Natural killer cell treated with Interleukin-12 subunit alpha and Interleukin-12 subunit beta and Interleukin-15 and Interleukin-18, amount 100 ng/mL, for 72 hours (primary cell): ENCODE data around the gene LRP1B. TPM values are rescaled to one million over a fixed set of nuclear protein-coding genes. Genes with fewer than 3 reads are reported as not detected.
"Not testable (repeated sequence)": the region's sequence is repeated elsewhere in the genome, so short reads cannot be mapped to it uniquely, and the experiment has no call there.

Source experiments
- ATAC-seq, 2 donors: fragments of 150-1000 bp; cut with Tn5 transposase in 1 of 2; sonication (Bioruptor Pico), chemical (Tn5 transposase) in 1 of 2; 2 replicates each; pipeline ENCODE4 v1.10.0; 2021
- DNase-seq: peaks from one replicate; pipeline ENCODE4 v3.0.0; 2022; ENCODE audit warnings: low spot score
- H3K27ac Mint-ChIP-seq, 2 donors: 1 replicate in 1 of 2; 2 replicates in 1 of 2; pipeline ENCODE4 v1.8.0; 2022; ENCODE audit warnings: mixed read lengths in 2 of 2, mild to moderate bottlenecking in 1 of 2, moderate library complexity in 1 of 2
- H3K27me3 Mint-ChIP-seq, 2 donors: 1 replicate in 1 of 2; 2 replicates in 1 of 2; pipeline ENCODE4 v1.8.0; 2022; ENCODE audit warnings: mixed read lengths in 2 of 2
- H3K36me3 Mint-ChIP-seq: one replicate; pipeline ENCODE4 v1.8.0; 2022; ENCODE audit warnings: mixed read lengths
- H3K4me1 Mint-ChIP-seq, 2 donors: 1 replicate in 1 of 2; 2 replicates in 1 of 2; pipeline ENCODE4 v1.8.0; 2022; ENCODE audit warnings: low read depth in 2 of 2, mixed read lengths in 2 of 2, mild to moderate bottlenecking in 1 of 2
- H3K4me3 Mint-ChIP-seq: one replicate; pipeline ENCODE4 v1.8.0; 2022; ENCODE audit warnings: mixed read lengths
- H3K9me3 Mint-ChIP-seq: 2 replicates; pipeline ENCODE4 v1.8.0; 2022; ENCODE audit warnings: mixed read lengths
- total RNA-seq, 2 donors: library from RNA; stranded (reverse); gene quantifications; one replicate each; pipeline ENCODE4 v1.2.3, GENCODE V29; 2022

The LRP1B gene
- total RNA-seq, 2 donors from 2014 or later: not detected

- ATAC-seq: no peak
- H3K4me1 Mint-ChIP-seq: no peaks in the 10 kb centered on the region
- H3K27ac Mint-ChIP-seq: no peak overlapping the region
- no peaks in the 10 kb centered on the region for H3K36me3 Mint-ChIP-seq
- no peaks in the 10 kb centered on the region for H3K27me3 Mint-ChIP-seq
- no peak for DNase-seq
- no peak overlapping the region for H3K4me3 Mint-ChIP-seq
- H3K9me3 Mint-ChIP-seq: peaks cover 8% of the 10 kb centered on the region
Measured at GRCh38 chr2:140491876-140492275, 1638.9 kb downstream of the LRP1B start.

- no peak overlapping the region for H3K4me3 Mint-ChIP-seq
- no peak for ATAC-seq
- peaks cover 4% of the 10 kb centered on the region for H3K9me3 Mint-ChIP-seq
- DNase-seq: no peak
- no peaks in the 10 kb centered on the region for H3K4me1 Mint-ChIP-seq
- no peak overlapping the region for H3K27ac Mint-ChIP-seq
- no peaks in the 10 kb centered on the region for H3K27me3 Mint-ChIP-seq
- no peaks in the 10 kb centered on the region for H3K36me3 Mint-ChIP-seq
Measured at GRCh38 chr2:140489193-140489592, 1641.6 kb downstream of the LRP1B start.

DNA sequence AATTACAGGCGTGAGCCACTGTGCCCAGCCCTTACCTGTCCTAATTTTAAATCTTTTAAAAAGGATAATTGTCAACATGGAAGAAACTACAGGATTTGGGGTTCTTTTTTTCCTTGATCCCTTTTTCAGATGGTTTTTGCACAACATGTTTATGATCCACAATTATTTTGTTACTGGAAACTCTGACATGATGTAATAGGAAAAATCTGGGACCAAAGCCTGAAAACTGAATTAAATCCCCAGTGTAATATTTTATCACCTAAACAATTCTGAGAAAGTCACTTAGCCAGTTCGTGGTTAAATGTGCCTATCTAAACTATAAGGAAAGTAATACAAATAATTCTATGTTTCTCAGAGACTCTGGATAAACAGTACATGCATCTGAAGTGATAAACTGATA is 1649.7 kb downstream of the LRP1B start:
- no peak for ATAC-seq
- peaks cover 5% of the 10 kb centered on the region for H3K9me3 Mint-ChIP-seq

GRCh38 chr2:140473851-140474250 is 1657.0 kb downstream of the LRP1B start:
- Mint-ChIP-seq H3K4me1 (no peaks in the 10 kb centered on the region), H3K4me3 (no peak overlapping the region), H3K9me3 (peaks cover 3% of the 10 kb centered on the region), H3K27ac (no peak overlapping the region), H3K36me3 (no peaks in the 10 kb centered on the region), H3K27me3 (no peaks in the 10 kb centered on the region)
- no peak for ATAC-seq
- DNase-seq: no peak

More for the DNA sequence above, 1649.7 kb downstream of the LRP1B start:
- Mint-ChIP-seq H3K36me3 (peaks cover 6% of the 10 kb centered on the region), H3K4me3 (no peak overlapping the region), H3K27ac (no peak overlapping the region), H3K4me1 (no peaks in the 10 kb centered on the region), H3K27me3 (no peaks in the 10 kb centered on the region)
- no peak for DNase-seq

DNA sequence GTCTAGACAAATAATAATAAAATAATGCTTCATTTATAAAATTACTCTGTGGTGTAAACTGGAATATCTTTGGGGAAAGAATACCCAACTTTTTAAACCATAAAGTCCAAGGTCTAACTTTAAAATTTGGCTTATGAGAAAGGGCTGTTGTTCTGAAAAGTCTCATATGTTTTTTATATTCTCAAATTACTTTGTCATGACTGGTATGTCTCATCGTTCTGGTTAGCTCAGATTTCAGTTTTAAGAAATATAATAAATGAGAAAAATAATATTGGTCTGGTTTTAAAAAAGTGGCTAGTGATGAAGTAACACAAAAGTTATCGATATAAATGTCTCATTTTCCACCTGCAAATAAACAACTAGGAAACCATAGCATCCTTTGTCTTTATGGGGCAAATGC is 1658.1 kb downstream of the LRP1B start:
- no peaks in the 10 kb centered on the region for H3K36me3 Mint-ChIP-seq
- no peak for DNase-seq
- no peak for ATAC-seq
- no peak overlapping the region for H3K27ac Mint-ChIP-seq
- H3K27me3 Mint-ChIP-seq: no peaks in the 10 kb centered on the region
- no peak overlapping the region for H3K4me3 Mint-ChIP-seq
- H3K4me1 Mint-ChIP-seq: no peaks in the 10 kb centered on the region
- H3K9me3 Mint-ChIP-seq: peaks cover 7% of the 10 kb centered on the region

- no peak overlapping the region for H3K27ac Mint-ChIP-seq
- peaks cover 11% of the 10 kb centered on the region for H3K9me3 Mint-ChIP-seq
- H3K4me3 Mint-ChIP-seq: no peak overlapping the region
- no peak for DNase-seq
- H3K27me3 Mint-ChIP-seq: no peaks in the 10 kb centered on the region
- ATAC-seq: no peak
- H3K4me1 Mint-ChIP-seq: no peaks in the 10 kb centered on the region
- peaks cover 4% of the 10 kb centered on the region for H3K36me3 Mint-ChIP-seq
Measured at GRCh38 chr2:140465301-140465700, 1665.5 kb downstream of the LRP1B start.

DNA sequence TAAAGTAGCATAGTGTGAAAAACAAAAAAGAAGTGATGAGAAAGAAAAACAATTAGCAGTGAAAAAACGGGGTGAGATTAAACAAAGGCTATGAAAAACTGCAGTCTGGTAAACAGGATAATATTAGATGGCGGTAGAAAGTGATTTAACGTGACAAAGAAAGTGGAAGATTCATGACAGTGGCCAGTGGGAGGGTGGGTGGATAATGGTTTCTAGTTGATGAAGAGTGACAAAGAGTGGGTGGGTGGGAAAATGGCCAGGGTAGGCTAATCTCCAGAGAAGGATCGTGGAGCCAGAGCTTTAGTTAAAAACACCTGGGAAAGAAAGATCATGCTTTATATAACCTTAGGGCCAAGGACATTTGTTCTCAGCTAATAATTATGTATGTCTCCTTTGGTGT is 1667.8 kb downstream of the LRP1B start:
- H3K4me3 Mint-ChIP-seq: no peak overlapping the region
- no peaks in the 10 kb centered on the region for H3K4me1 Mint-ChIP-seq
- no peak for ATAC-seq
- no peaks in the 10 kb centered on the region for H3K27me3 Mint-ChIP-seq
- DNase-seq: no peak
- peaks cover 4% of the 10 kb centered on the region for H3K36me3 Mint-ChIP-seq
- peaks cover 8% of the 10 kb centered on the region for H3K9me3 Mint-ChIP-seq
- H3K27ac Mint-ChIP-seq: no peak overlapping the region

DNA sequence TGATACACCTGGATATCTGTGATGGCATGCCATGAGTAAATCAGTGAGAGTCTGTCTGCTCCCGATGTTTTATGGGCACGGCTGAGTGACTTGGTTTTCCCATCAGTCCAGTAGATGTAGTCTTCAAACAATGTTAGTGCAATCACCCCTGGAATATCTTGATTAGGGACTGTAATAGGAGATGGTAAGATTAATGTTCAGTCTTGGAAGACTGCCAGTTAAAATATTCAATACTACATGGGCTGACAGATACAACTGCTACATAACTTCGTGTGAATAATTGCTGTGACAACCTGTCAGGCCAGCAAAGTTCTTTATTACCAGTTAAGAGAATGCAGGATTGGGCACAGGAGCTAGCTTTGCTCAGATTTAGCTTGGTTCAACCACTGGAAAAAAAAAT is 1673.3 kb downstream of the LRP1B start:
- Mint-ChIP-seq H3K4me1 (no peaks in the 10 kb centered on the region), H3K27ac (no peak overlapping the region)

GRCh38 chr2:140455315-140455714 is 1675.5 kb downstream of the LRP1B start:
- ATAC-seq: no peak
- no peak overlapping the region for H3K27ac Mint-ChIP-seq

More for the DNA sequence above, 1673.3 kb downstream of the LRP1B start:
- Mint-ChIP-seq H3K27me3 (no peaks in the 10 kb centered on the region), H3K9me3 (peaks cover 3% of the 10 kb centered on the region), H3K4me3 (no peak overlapping the region), H3K36me3 (no peaks in the 10 kb centered on the region)
- DNase-seq: no peak
- no peak for ATAC-seq

GRCh38 chr2:140454717-140455116 is 1676.1 kb downstream of the LRP1B start:
- no peak for ATAC-seq

More at GRCh38 chr2:140455315-140455714, 1675.5 kb downstream of the LRP1B start:
- H3K4me1 Mint-ChIP-seq: no peaks in the 10 kb centered on the region
- no peak for DNase-seq
- no peaks in the 10 kb centered on the region for H3K27me3 Mint-ChIP-seq
- H3K36me3 Mint-ChIP-seq: no peaks in the 10 kb centered on the region
- peaks cover 3% of the 10 kb centered on the region for H3K9me3 Mint-ChIP-seq
- H3K4me3 Mint-ChIP-seq: no peak overlapping the region

DNA sequence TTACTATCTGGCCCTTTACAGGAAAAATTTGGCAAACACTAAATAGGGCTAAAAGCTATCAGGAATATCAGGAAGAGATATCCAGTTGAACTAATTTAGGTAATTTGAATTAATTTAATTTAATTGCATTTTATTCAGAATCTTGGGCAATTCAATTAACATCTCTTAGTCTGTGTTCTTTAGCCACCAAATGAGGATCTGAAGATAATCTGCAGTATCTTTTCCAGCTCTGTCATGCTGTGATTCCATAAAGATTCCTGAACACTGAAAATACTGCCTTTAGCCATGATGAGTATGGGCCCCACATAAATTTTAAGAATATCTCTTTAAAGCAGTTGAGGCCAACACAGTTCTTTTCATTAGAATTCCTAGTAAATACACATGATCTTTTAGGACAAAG is 1679.5 kb downstream of the LRP1B start:
- Mint-ChIP-seq H3K4me3 (no peak overlapping the region), H3K27ac (no peak overlapping the region), H3K36me3 (no peaks in the 10 kb centered on the region), H3K4me1 (no peaks in the 10 kb centered on the region), H3K27me3 (no peaks in the 10 kb centered on the region), H3K9me3 (peaks cover 4% of the 10 kb centered on the region)
- ATAC-seq: no peak
- DNase-seq: no peak

More at GRCh38 chr2:140454717-140455116, 1676.1 kb downstream of the LRP1B start:
- no peak overlapping the region for H3K27ac Mint-ChIP-seq
- H3K4me1 Mint-ChIP-seq: no peaks in the 10 kb centered on the region
- no peak for DNase-seq
- no peak overlapping the region for H3K4me3 Mint-ChIP-seq
- peaks cover 3% of the 10 kb centered on the region for H3K9me3 Mint-ChIP-seq
- H3K36me3 Mint-ChIP-seq: no peaks in the 10 kb centered on the region
- no peaks in the 10 kb centered on the region for H3K27me3 Mint-ChIP-seq

DNA sequence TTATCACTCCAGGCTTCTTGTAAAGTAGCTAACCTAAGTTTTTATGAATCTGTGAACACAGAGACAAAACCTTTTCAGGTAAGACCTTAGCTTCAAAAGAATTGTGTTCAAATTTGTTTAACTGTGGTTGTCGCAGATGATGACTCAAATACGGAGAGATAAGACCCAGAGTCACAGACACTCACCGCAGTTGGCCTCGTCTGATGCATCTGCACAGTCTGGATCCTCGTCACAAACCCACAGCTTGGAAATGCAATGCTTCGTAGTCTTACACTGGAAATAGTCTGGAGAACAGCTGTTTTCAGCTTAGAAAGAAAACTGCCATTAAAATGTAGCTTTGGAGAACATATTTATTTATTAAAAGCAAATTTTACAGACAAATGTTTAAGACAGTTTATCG is 1688.5 kb downstream of the LRP1B start:
- Mint-ChIP-seq H3K27ac (no peak overlapping the region), H3K9me3 (peaks cover 10% of the 10 kb centered on the region), H3K36me3 (peaks cover 4% of the 10 kb centered on the region), H3K27me3 (no peaks in the 10 kb centered on the region), H3K4me3 (no peak overlapping the region), H3K4me1 (no peaks in the 10 kb centered on the region)
- no peak for DNase-seq
- ATAC-seq: no peak

DNA sequence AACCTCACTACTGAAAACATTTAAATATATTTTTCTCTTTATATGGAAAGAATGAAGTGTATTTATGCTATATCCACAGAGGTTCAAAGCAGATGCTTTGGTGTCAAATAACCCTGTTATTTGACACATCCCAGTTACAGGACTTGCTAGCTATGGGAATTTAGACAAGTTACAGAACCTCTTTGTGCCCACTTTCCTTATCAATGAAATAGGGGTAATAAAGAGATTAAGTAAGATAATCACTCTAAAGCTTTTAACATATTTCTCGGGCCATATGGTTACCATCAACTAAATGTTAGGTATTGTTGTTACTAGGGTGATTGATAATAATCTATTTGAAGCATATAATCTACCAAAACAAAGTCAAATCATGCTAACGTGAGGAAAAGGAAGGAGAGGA is 1690.0 kb downstream of the LRP1B start:
- H3K4me3 Mint-ChIP-seq: no peak overlapping the region
- no peak overlapping the region for H3K27ac Mint-ChIP-seq
- no peak for ATAC-seq
- no peak for DNase-seq
- H3K27me3 Mint-ChIP-seq: no peaks in the 10 kb centered on the region
- no peaks in the 10 kb centered on the region for H3K4me1 Mint-ChIP-seq
- H3K9me3 Mint-ChIP-seq: peaks cover 9% of the 10 kb centered on the region
- H3K36me3 Mint-ChIP-seq: peaks cover 4% of the 10 kb centered on the region

DNA sequence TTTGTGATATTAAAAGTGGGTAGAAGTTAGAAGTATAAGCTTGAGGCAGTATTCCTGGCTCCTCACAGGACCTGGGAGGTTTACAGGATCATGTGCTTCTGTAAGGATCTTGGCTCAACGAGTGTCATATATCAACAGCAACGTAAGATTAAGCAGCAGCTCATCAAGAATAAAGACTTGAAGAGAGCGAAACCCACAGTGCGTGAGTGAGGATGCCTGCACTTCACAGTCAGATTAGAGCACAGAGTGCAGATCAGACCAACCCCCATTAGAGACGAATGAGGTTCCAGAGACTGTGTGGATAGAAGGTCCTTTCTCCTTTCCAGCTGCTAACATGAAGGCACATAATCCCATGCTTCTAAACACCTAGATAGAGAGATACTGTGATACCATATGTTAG is 1693.9 kb downstream of the LRP1B start:
- H3K4me1 Mint-ChIP-seq: no peaks in the 10 kb centered on the region
- H3K27me3 Mint-ChIP-seq: no peaks in the 10 kb centered on the region
- H3K4me3 Mint-ChIP-seq: no peak overlapping the region
- H3K36me3 Mint-ChIP-seq: peaks cover 8% of the 10 kb centered on the region
- ATAC-seq: no peak
- DNase-seq: no peak
- no peak overlapping the region for H3K27ac Mint-ChIP-seq
- peaks cover 17% of the 10 kb centered on the region for H3K9me3 Mint-ChIP-seq

DNA sequence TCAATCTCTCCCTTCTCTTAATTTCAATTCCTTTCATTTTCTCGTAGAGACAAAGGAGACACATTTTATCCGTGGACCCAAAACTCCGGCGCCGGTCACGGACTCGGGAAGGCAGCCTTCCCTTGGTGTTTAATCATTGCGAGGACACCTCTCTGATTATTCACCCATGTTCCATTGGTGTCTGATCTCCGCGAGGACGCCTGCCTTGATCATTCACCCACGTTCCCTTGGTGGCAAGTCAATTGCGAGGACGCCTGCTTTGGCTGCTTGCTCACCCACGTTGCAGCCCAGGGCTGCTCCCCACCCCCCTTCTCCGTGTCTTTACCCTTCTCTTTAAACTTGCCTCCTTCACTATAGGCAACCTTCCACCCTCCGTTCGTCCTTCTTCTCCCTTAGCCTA is 1703.8 kb downstream of the LRP1B start:
- H3K4me3 Mint-ChIP-seq, H3K27ac Mint-ChIP-seq, H3K27me3 Mint-ChIP-seq, DNase-seq, ATAC-seq, H3K4me1 Mint-ChIP-seq: not testable (repeated sequence)
- Mint-ChIP-seq H3K9me3 (peaks cover 18% of the 10 kb centered on the region), H3K36me3 (peaks cover 12% of the 10 kb centered on the region)
